Measurements from ENCODE around the gene TMCO1.
"Not testable (repeated sequence)": the region's sequence is repeated elsewhere in the genome, so short reads cannot be mapped to it uniquely, and the experiment has no call there.

DNA sequence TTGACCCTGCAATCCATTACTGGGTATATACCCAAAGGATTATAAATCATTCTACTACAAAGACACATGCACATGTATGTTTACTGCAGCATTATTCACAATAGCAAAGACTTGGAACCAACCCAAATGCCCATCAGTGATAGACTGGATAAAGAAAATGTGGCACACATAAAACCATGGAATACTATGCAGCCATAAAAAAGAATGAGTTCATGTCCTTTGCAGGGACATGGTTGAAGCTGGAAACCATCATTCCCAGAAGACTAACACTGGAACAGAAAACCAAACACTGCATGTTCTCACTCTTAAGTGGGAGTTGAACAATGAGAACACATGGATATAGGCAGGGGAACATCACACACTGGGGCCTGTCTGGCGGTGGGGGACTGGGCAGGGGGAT is 35.8 kb upstream of the TMCO1 start:
- TF ChIP-seq POLR2A (IDR thresholded peaks at IDR 0.05), result not testable (repeated sequence)
- TF ChIP-seq, protein P1, sequence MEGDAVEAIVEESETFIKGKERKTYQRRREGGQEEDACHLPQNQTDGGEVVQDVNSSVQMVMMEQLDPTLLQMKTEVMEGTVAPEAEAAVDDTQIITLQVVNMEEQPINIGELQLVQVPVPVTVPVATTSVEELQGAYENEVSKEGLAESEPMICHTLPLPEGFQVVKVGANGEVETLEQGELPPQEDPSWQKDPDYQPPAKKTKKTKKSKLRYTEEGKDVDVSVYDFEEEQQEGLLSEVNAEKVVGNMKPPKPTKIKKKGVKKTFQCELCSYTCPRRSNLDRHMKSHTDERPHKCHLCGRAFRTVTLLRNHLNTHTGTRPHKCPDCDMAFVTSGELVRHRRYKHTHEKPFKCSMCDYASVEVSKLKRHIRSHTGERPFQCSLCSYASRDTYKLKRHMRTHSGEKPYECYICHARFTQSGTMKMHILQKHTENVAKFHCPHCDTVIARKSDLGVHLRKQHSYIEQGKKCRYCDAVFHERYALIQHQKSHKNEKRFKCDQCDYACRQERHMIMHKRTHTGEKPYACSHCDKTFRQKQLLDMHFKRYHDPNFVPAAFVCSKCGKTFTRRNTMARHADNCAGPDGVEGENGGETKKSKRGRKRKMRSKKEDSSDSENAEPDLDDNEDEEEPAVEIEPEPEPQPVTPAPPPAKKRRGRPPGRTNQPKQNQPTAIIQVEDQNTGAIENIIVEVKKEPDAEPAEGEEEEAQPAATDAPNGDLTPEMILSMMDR (IDR thresholded peaks at IDR 0.05), result not testable (repeated sequence)
